OCI-M1 (cell line): ENCODE data around the gene VIPR1.
A peak's percentile ranks its signal among the peaks of the same experiment; 100 is the strongest.

Experiments
- DNase-seq: peaks from one replicate; lab custom pipeline; 2025; lab: John Stamatoyannopoulos, UW

Gene VIPR1

GRCh38 chr3:42502429-42503250 lies at the start of gene VIPR1:
Gene VIPR1 (plus strand): TSS chr3:42502643. CDS start chr3:42502736, 93 bp downstream.
- DNase-seq = peak; percentile 69

- DNase-seq = no peak
Observed at GRCh38 chr3:42456211-42456610, 46.2 kb upstream of the VIPR1 start.

GRCh38 chr3:42459151-42459550 lies 43.3 kb upstream of the VIPR1 start:
- DNase-seq = peak; percentile 4

GRCh38 chr3:42461762-42462161 lies 40.7 kb upstream of the VIPR1 start:
- DNase-seq = no peak

- DNase-seq = no peak
Observed at GRCh38 chr3:42463093-42463492, 39.4 kb upstream of the VIPR1 start.

- no peak for DNase-seq
Observed at GRCh38 chr3:42468111-42468510, 34.3 kb upstream of the VIPR1 start.

GRCh38 chr3:42472555-42472954 lies 29.9 kb upstream of the VIPR1 start:
- no peak for DNase-seq

GRCh38 chr3:42473083-42473932 lies 29.1 kb upstream of the VIPR1 start:
- peak; percentile 80 for DNase-seq

- DNase-seq = no peak
Observed at GRCh38 chr3:42476225-42477125, 26.0 kb upstream of the VIPR1 start.

GRCh38 chr3:42477696-42478095 lies 24.7 kb upstream of the VIPR1 start:
- no peak for DNase-seq

- DNase-seq = no peak
Observed at GRCh38 chr3:42478830-42479229, 23.6 kb upstream of the VIPR1 start.

- DNase-seq = peak; percentile 32
Observed at GRCh38 chr3:42486814-42487565, 15.5 kb upstream of the VIPR1 start.

- no peak for DNase-seq
Observed at GRCh38 chr3:42488687-42489086, 13.8 kb upstream of the VIPR1 start.

- DNase-seq = no peak
Observed at GRCh38 chr3:42489116-42489936, 13.1 kb upstream of the VIPR1 start.

GRCh38 chr3:42489937-42490227 lies 12.6 kb upstream of the VIPR1 start:
- DNase-seq = no peak

GRCh38 chr3:42490243-42490642 lies 12.2 kb upstream of the VIPR1 start:
- no peak for DNase-seq

GRCh38 chr3:42491881-42492507 lies 10.4 kb upstream of the VIPR1 start:
- no peak for DNase-seq

GRCh38 chr3:42492508-42493080 lies 9.8 kb upstream of the VIPR1 start:
- DNase-seq = peak; percentile 58

GRCh38 chr3:42493126-42493797 lies 9.2 kb upstream of the VIPR1 start:
- no peak for DNase-seq
